ENCODE measurements around the gene IFNA1. TPM values are rescaled to one million over a fixed set of nuclear protein-coding genes. Genes with fewer than 3 reads are reported as not detected.

The IFNA1 gene
- total and polyA plus RNA-seq, 2 experiments from 2014 or later: not detected

- TF ChIP-seq ZNF462 (CRISPR knock-in tag; IDR thresholded peaks at IDR 0.05): no peak
These were observed 27.1 kb upstream of the IFNA1 start (continued) for GRCh38 chr9:21413151-21413550.

GRCh38 chr9:21413624-21414023 lies 26.6 kb upstream of the IFNA1 start:
- Histone ChIP-seq H4K20me1 (replicated peaks; ENCODE audit: insufficient read depth) (no peaks in the 10 kb centered on the region), H3F3A (replicated peaks; ENCODE audit: low read depth) (no peaks in the 10 kb centered on the region), H3K4me3 (no peak overlapping the region), H3K36me3 (ENCODE audit: insufficient read depth) (no peaks in the 10 kb centered on the region), H2AFZ (peak overlapping the region; percentile 53; the same call in 1 of the 2 replicates), H3K27me3 (ENCODE audit: insufficient read depth) (no peaks in the 10 kb centered on the region), H3K9me2 (ENCODE audit: insufficient read depth) (no peaks in the 10 kb centered on the region), H3K27ac (ENCODE audit: low read depth) (no peak overlapping the region), H3K79me2 (replicated peaks; ENCODE audit: insufficient read depth) (no peaks in the 10 kb centered on the region), H3K4me1 (ENCODE audit: insufficient read depth) (no peaks in the 10 kb centered on the region), H3K4me2 (no peak overlapping the region)
- peak; percentile 54 to 68 for TF ChIP-seq CTCF (conservative IDR thresholded peaks at IDR 0.05; ENCODE audit: low read depth in 2 of 2)
- no peak for TF ChIP-seq STAT1 (IDR thresholded peaks at IDR 0.05; ENCODE audit: unreplicated experiment)
- H3K36me3 Mint-ChIP-seq (ENCODE audit: low read depth): no peaks in the 10 kb centered on the region
- no peaks in the 10 kb centered on the region; the same call in 1 of the 3 replicates for H3K4me1 Mint-ChIP-seq
- no peak overlapping the region for H3K27ac Mint-ChIP-seq
- ATAC-seq (peak; percentile 93), DNase-seq (ENCODE audit: low spot score) (peak; percentile 54)
- no peak overlapping the region for H3K4me3 Mint-ChIP-seq
- H3K27me3 Mint-ChIP-seq (ENCODE audit: insufficient read depth, low read depth, poor library complexity): no peaks in the 10 kb centered on the region
- H3K9me3 Mint-ChIP-seq: no peaks in the 10 kb centered on the region

Data from GM23338 (cell line).